RCC 7860 (cell line): ENCODE measurements around the gene CARTPT.
A peak's percentile ranks its signal among the peaks of the same experiment; 100 is the strongest.

Experiments used
- DNase-seq: peaks from one replicate; pipeline ENCODE4 v3.0.0-alpha.2; 2015; ENCODE audit warnings: low spot score
- FAIRE-seq: peaks from 2 replicates; lab custom pipeline; 2012; peaks lifted over from hg19 to GRCh38; lab: Jason Lieb, UNC

The CARTPT gene

DNA sequence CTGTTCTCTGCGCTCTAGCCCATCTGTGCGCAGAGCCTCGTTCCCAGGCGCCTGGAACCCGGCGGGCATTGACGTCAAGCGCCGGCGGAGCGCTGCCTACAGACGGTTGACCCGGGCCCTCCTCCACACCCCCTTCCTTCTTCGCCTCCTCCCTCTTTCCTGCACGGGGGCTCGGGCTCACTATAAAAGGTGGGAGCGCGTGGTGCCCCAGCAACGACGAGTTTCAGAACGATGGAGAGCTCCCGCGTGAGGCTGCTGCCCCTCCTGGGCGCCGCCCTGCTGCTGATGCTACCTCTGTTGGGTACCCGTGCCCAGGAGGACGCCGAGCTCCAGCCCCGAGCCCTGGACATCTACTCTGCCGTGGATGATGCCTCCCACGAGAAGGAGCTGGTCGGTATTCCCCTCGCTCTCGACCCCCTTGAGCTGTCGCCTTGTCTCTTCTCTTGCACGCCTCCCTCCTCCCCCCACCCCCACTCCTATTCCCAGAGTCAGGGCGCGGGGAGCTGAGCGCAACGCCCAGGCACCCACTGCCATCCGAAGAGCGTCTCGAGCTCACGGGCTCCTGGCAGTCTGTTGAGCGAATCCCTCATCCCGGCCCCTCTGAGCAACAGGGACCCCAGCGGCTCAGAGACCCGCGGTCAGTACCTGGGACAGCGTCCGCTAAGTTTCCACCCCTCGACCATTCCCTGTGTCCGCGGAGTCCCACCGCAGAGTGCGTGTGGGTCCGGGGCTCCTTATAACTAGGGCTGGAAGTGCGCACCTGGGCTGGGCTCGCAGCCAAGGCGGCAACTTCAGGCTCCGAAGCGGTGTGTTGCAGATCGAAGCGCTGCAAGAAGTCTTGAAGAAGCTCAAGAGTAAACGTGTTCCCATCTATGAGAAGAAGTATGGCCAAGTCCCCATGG lies at the start of gene CARTPT:
Gene CARTPT, plus strand, starts transcription at position 213 of the 902 bp plus-strand sequence. Its CDS starts 19 bp downstream, at position 232.
- FAIRE-seq, result no peak
- DNase-seq, result no peak

DNA sequence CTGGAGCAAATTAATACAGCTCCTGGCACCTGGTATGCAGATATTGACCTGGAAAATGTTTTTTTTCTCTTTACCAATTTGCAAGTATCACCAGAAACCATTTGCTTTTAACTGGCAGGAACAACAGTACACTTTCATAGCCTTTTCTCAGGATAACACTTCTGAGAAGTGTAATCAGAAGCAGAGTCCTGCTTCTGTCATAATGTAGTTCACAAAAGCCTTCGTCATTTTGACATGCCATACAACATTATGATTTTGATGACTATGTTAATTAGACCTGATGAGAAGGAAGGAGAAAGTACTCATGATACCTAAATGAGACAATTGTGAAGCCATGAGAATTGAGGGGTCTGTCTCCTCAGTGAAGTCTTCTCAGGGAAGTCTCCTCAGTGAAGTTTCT lies 41.1 kb upstream of the CARTPT start:
- DNase-seq, result no peak
- FAIRE-seq, result no peak

DNA sequence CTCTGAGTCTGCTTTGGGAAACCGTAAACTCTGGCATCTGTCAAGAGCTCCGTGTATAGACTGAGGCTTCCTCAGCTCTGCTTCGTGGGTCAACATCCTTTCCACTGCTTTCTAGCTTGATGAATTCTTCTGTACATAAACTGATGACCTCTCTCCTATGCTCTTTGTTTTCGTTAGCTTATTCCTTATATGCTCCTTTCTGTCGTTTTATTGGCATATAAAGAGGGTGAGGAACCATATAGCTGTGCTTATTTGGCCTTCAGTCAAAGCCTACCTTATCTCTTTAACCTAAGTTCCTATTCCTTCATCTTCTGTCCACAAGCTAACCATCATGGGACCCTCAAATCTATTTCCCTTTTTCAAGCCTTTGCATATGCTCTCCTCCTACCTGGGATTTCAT lies 39.4 kb upstream of the CARTPT start:
- DNase-seq (no peak), FAIRE-seq (no peak)

DNA sequence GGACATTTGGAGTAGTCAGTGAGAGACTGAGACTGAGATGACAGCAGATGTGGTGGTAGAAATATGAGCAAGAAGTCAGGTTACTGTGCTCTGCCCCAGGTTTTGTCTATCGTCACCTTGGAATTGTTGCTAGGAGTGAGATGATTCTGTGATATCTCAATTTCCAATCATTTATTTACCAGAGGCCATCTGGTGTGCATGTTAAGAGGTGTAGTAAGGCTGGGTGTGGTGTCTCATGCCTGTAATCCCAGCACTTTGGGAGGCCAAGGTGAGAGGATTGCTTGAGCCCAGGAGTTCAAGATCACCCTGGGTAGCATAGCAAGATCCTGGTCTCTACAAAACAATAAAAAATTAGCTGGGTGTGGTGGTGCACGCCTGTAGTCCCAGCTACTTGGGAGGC lies 38.6 kb upstream of the CARTPT start:
- DNase-seq (no peak), FAIRE-seq (no peak)

DNA sequence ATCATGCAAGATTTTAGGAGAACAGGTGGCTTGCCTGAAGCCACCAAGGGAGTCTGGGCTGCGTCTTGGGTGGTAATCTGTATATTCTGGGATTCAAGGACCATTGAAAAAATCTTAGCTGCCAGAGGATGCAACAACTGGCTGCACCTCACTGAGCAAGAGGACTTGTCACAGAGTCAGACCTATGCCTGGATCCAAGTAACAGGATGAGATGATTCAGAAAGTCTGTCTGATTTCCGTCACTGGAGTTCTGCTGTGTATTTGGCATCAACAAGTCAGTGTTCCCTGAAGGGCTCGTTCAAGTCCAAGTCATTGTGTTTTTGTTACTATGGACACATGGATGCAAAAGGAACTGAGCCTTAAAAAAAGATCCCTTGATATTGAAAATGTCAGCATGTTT lies 37.8 kb upstream of the CARTPT start:
- DNase-seq, result peak; percentile 4
- no peak for FAIRE-seq

DNA sequence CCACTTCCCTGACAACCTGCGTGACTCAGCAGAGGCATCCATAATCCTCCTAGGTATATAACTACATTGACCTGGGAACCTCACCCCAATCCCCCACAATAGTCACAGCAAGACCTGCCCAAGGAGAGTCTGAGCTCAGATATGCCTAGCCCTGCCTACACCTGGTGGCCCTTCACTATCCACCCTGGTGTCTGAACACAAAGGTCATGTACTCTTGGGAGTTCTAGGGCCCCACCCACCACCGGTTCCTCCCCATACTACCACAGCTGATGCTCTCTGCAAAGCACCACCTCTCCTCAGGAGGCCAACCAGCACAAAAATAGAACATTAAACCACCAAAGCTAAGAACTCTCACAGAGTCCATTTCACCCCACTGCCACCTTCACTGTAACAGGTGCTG lies 34.8 kb upstream of the CARTPT start:
- FAIRE-seq, result no peak
- no peak for DNase-seq

DNA sequence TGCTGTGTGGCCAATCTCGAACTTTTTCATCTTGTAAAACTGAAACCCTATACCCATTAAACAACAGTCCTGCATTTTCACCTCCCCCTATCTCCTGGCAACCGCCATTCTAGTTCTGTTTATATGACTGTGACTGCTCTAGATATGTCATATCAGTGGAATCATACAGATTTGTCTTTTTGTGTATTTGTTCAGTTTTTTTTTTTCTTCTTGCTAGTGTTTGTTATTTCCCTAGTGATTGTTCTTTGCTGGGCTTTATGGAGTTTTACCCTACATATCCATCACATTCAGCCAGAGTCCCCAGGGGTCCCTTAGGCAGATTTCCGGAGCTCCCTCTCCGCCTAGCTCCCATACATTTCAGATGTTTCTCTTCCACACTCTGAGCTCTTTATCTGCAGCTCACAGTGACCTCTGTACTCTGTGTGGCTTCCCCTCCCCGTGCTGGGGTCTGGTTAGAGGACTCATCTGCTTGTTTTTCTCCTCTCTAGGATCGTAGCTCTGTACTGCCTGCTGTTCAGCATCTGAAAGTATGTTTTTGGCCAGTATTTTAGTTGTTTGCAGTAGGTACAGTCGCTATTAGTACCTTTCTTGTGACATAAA lies 25.1 kb upstream of the CARTPT start:
- no peak for DNase-seq
- FAIRE-seq, result no peak

DNA sequence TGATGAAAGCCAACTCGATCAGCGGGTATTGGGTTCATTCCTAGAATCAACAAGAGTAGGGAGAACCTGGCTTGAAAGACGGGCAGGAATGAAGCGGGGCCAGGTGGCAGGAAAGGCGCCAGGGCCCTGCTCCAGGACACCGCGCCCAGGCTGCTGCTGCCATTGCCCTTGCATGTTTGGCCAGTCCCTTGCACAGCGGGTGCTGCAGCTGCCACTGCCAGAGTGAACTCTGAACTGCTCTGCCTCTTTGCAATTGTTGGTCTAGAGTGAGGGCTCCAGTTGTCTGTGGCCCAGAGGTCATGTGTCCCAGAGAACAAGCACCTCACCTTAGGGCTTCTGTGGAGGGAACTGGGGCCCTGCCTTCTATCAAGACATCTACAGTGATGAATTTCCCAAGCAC lies 24.0 kb upstream of the CARTPT start:
- FAIRE-seq (no peak), DNase-seq (no peak)

DNA sequence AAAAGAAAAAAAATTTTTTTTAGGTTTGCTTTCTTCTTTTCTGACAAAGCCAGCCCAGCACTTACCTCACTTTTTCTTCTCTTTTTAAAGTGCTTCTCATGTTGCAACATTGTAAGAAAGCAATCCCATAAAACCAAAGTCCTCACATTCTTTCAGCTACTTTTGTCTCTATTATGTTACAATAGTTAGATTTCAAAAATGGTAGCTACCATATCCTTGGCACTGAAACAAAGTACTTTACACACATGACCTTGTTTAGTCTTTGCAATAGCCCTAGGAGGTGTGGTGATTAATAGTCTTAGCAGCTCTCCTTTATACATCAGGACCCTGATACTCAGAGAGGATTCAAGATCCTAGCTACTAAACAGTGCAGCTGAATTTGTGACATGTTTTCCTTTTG lies 23.5 kb upstream of the CARTPT start:
- no peak for FAIRE-seq
- DNase-seq, result no peak

DNA sequence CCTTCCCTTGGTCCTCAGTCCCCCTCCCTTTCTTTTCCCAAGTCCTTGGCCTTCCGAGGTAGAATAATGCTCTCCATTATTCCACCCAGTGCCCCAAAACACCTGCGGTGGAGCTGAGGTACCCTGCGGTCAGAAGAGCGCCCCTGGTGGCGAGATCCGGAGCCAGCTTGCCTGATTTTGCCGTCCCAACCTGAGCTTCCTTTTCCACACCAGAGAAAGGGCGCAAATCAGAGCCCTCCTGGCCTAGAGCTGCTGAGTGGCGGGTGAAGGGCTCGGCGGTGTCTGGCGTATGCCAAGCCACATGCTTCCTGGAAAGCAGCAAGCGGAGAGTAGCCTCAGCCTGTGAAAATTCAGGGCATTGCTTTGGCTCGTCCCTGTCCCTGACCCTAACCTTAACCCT lies 21.1 kb upstream of the CARTPT start:
- DNase-seq, result no peak

DNA sequence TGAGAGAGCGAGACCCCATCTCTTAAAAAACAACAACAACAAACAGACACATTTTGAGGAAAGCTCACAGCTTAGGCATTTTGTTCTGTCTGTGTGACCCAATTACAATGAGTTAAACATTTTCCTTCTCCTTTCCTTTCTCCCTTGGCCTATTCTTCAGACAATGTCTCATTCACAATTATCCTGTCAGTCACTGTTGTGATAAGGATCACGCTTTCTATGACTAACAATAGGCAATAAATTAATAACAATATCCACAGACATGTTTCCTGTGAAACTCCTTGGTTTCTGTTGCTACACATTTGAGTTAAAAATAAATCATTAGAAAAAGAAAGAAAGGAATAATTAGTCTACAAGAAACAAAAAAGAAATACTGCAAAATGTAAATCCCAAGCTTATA lies 19.8 kb upstream of the CARTPT start:
- no peak for DNase-seq
- FAIRE-seq, result no peak

More for the DNA sequence above, 21.1 kb upstream of the CARTPT start:
- no peak for FAIRE-seq

DNA sequence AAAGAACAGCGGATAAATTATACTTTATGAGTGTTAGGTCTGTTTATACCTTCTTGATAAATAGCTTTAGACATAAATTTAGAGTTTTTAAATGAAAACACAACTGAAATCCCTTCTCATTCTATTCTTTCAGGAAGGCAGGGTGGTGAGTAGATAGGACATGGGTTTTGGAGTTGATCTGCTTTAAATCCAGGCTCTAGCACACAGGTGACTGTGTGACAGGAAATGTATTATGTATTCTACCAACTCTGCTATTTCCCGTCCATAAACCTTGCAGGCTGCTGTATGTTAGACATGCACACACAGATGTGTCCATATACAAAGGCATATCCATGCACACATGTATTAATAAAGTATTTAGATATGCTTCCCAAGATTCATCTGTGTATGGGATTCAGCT lies 19.3 kb upstream of the CARTPT start:
- FAIRE-seq (no peak), DNase-seq (no peak)

DNA sequence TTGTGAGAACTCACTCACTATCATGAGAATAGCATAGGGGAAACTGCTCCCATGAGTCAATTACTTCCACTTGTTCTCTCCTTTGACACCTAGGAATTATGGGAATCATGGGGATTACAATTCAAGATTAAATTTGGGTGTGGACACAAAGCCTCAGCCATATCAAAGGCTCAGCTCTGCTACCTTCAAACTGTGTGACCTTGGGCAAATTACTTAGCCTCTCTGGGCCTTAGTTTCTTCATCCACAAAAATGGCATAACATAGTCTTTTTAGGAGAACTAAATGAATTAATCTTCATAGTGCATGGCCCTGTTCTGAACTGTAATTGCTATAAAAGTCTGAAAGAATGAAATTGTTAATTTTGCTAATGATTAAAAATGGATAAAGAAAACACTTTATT lies 18.3 kb upstream of the CARTPT start:
- DNase-seq, result no peak
- FAIRE-seq, result no peak

DNA sequence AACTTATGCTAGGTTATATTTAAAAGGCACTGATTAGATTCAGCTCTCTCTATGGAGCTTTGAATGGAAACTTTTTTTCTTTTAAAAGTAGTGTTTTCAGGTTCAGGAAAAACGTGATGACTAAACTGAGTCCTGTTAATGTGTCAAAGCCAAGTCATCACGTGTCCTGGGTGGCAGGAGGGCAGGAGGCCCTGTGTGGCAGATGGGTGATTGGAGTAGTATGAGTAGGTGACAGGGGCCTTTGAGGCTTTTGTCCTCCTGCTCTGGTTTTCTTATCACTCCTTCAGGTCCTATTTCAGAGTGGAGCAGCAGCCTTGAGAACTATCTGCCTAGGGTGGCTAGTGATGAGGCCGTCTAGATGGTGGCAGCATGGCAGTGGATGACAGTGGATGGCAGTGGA lies 17.7 kb upstream of the CARTPT start:
- FAIRE-seq (no peak), DNase-seq (no peak)

DNA sequence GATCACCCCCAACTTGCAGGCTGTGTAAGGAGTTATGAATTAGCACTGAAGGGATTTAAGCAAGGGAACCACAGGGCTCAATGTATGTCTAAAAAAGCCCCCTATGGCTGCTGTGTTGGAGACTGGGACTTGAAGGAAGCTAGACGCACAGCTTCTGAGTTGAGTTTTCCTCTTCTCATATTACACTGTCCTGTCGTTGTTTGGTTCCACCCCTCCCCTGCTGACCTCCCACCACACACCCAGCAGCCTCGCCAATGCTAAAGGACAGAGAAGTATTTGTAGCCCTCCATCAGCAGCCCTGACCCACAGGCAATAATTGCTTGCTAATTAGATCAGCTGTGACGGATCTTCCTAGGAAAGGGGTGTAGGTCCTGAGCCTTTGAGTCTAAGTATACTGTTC lies 15.1 kb upstream of the CARTPT start:
- no peak for DNase-seq
- no peak for FAIRE-seq

DNA sequence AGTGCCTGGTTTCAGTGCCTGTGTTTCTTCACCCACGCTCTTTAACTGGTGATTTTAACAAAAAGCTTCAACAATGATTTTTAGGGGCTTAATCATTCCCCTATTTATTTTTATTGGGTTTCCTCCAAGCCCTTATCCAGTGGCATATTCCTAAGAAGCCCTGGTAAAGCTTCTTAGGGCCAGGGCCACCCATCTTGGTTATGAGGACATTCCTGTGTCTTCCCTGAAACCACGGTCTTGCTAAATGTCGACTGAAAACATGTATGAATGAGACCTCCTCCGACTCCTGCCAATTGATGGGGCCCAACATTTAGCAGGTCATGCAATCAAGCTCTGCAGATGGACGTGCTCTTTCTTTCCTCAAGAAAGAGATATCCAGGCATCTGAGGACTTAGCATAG lies 13.7 kb upstream of the CARTPT start:
- DNase-seq, result no peak
- FAIRE-seq, result no peak

DNA sequence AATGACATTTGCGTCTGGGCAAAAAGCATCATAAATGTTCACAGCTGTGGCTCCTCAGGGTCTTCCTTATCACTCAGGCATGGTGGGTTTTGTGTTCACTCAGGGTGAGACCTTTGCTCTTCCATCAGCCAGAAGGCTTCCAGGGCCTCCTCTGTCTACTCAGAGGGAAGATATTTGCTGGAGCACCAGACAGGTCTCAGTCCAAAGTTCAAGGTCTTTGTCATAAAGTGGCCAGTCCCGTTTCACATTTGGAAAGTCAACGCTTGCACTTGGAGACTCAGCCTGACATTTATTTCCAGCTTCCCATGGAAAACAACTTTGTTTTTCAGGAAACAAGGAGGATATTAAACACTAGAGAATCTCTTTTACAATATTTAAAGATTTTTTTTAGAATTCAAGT lies 12.2 kb upstream of the CARTPT start:
- FAIRE-seq (no peak), DNase-seq (no peak)

DNA sequence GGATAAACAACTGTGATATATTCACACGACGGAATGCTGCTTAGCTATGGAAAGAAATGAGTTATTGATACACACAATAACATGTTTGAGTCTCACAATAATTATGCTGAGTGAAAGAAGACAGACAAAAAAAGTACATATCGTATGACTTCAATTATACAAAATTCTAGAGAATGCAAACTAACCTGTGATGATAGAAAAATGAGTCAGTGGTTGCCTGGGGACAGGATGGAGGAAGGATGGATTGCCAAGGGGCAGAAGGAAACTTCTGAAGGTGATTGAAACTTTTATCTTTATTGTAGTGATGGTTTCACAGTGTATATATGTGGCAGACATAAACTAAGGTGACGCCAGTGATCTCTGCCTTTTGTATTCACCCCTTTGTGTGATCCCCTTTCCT lies 7.5 kb upstream of the CARTPT start:
- DNase-seq, result no peak
- FAIRE-seq, result no peak

DNA sequence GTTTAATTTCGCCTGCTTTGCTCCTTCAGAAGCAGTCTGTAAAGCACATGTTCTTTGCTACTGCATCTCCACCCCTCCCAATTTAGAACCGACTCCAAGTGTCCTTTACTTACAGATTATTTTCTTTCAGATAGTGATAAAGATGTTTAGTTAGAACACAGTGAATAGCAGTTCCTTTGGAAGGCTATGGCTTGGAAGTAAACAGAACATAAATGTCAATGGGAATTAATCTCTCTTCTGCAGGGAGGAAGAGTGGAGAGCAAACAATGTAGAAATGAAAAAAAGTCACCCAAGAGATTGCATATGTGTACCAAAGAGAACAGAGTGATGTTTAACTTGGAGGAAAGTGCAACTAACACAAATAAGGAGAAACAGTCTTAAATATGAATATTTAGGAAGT lies 4.2 kb upstream of the CARTPT start:
- no peak for FAIRE-seq
- DNase-seq, result no peak

DNA sequence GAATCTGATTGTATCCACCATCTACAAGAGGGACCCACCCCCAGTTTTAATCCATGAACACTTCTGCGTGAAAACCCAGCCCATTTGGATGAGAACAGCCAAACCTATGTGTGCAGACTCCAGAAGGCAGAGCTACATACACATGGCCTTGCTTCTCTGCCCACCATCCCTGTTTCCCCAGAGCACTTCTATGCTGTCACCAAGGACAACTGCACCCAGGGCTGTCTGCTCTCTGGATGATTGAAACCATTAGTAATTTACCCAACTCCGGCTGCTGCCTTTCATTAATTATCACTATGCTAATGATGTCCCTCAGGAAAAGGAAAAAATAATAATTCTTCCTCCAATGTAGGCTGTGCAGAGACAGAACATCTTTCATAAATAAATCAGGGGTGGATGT lies 8.9 kb downstream of the CARTPT start:
- FAIRE-seq, result no peak
- no peak for DNase-seq

DNA sequence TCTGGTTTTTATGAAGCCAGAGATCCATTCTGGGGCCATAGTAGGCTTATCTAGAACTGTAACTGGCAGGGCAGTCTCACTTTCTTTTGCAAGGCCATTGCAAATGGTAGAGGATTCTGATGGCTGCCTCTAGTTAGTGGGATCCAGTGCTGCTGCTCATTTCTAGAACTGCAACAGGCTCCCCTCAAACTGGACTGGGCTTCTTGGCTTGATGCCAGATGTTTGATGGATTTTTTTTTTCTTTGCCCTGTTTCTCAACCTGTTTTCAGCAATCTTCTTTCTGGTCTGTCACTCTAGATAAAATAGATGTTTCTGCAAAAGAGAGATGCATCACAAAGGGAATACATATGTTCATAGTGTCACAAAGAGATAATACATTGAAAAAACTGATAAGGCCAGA lies 11.9 kb downstream of the CARTPT start:
- FAIRE-seq (no peak), DNase-seq (no peak)

DNA sequence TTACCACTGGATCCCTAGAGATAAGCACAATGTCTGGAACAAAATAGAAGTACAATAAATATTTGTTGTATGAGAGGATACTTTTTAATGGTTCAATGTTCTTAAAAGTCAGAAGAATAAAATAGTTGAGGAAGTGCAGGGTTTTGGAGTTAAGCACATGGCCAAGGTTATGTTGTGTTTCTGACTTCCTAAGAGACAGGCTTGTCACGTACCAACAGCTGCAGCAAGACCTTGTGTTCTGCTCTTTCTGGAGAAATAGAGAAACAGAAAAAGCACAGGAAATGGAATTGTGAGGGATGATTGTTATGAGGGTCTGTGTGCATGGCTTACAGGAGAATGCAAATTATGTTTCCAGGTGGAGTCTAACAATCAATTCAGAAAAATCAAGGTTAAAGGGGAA lies 12.9 kb downstream of the CARTPT start:
- DNase-seq, result no peak
- FAIRE-seq, result no peak

DNA sequence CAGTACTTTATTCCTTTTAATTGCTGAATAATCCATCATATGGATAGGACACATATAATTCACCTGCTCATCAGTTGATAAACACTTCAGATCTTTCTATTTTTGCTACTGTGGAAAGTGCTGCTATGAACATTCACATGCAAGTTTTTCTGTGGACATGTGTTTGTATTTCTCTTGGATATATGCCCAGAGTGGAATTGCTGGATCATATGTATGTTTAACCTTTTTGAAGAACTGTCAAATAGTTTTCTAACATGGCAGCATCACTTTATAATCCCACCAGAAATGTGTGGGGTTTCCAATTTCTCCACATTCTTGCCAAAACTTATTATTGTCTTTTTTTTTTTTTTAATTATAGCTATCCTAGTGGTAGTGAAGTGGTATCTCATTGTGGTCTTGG lies 15.1 kb downstream of the CARTPT start:
- FAIRE-seq, result no peak

More for the DNA sequence above, 15.1 kb downstream of the CARTPT start:
- DNase-seq, result no peak
